HL-60 (cell line): ENCODE data around the gene EGLN3.

Experiments used
- POLR2AphosphoS5 ChIP-seq: IDR thresholded peaks from 2 replicates; pipeline ENCODE4 v1.6.1; 2012; ENCODE audit warnings: low read depth
- SPI1 ChIP-seq: IDR thresholded peaks from 2 replicates; pipeline ENCODE4 v1.6.1; 2012; ENCODE audit warnings: low read depth, mild to moderate bottlenecking, borderline replicate concordance
- TF ChIP-seq, protein P1 (sequence below): IDR thresholded peaks from one replicate; pipeline ENCODE4 v1.5.1; 2011; ENCODE audit warnings: low read length, control low read depth, inconsistent platforms; ENCODE audit not compliant: insufficient read depth
- TF ChIP-seq, protein P2 (sequence below): IDR thresholded peaks from 2 replicates; pipeline ENCODE4 v1.6.1; 2012; ENCODE audit warnings: low read depth; ENCODE audit not compliant: insufficient replicate concordance

DNA sequence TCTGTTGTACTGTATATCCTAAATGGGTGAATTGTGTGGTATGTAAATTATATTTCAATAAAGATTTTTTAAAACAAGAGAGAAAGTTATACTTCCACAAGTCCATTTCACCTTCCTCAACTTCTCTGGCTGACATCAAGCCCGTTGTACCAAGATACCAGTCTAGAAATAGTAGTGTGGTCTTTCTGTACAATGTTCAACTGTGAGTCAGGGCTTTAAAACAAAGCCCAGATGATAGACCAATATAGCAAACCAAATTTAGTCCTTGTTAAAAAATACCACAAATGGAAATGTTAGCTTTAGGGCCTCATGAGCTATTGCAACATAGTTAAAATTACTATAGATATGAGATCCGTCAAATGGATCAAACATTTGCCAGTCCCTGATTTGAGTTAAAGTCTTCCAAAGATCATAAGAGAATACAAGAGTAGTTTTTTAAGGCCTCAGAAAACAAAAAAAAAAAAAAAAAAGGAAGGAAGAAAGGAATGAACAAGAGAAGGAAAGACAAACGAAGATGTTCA, 49.0 kb upstream of the EGLN3 start:
- TF ChIP-seq, protein P1, sequence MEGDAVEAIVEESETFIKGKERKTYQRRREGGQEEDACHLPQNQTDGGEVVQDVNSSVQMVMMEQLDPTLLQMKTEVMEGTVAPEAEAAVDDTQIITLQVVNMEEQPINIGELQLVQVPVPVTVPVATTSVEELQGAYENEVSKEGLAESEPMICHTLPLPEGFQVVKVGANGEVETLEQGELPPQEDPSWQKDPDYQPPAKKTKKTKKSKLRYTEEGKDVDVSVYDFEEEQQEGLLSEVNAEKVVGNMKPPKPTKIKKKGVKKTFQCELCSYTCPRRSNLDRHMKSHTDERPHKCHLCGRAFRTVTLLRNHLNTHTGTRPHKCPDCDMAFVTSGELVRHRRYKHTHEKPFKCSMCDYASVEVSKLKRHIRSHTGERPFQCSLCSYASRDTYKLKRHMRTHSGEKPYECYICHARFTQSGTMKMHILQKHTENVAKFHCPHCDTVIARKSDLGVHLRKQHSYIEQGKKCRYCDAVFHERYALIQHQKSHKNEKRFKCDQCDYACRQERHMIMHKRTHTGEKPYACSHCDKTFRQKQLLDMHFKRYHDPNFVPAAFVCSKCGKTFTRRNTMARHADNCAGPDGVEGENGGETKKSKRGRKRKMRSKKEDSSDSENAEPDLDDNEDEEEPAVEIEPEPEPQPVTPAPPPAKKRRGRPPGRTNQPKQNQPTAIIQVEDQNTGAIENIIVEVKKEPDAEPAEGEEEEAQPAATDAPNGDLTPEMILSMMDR, result no peak
- TF ChIP-seq SPI1 (no peak), POLR2AphosphoS5 (no peak)
- TF ChIP-seq, protein P2, sequence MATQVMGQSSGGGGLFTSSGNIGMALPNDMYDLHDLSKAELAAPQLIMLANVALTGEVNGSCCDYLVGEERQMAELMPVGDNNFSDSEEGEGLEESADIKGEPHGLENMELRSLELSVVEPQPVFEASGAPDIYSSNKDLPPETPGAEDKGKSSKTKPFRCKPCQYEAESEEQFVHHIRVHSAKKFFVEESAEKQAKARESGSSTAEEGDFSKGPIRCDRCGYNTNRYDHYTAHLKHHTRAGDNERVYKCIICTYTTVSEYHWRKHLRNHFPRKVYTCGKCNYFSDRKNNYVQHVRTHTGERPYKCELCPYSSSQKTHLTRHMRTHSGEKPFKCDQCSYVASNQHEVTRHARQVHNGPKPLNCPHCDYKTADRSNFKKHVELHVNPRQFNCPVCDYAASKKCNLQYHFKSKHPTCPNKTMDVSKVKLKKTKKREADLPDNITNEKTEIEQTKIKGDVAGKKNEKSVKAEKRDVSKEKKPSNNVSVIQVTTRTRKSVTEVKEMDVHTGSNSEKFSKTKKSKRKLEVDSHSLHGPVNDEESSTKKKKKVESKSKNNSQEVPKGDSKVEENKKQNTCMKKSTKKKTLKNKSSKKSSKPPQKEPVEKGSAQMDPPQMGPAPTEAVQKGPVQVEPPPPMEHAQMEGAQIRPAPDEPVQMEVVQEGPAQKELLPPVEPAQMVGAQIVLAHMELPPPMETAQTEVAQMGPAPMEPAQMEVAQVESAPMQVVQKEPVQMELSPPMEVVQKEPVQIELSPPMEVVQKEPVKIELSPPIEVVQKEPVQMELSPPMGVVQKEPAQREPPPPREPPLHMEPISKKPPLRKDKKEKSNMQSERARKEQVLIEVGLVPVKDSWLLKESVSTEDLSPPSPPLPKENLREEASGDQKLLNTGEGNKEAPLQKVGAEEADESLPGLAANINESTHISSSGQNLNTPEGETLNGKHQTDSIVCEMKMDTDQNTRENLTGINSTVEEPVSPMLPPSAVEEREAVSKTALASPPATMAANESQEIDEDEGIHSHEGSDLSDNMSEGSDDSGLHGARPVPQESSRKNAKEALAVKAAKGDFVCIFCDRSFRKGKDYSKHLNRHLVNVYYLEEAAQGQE, result no peak
